RWPE2 (cell line): ENCODE measurements around the gene HOXA1.
A peak's percentile ranks its signal among the peaks of the same experiment; 100 is the strongest.

Experiments
- ATAC-seq: fragments of 200-7000 bp; cut with Tn5 transposase; 3 replicates; pipeline ENCODE4 v1.9.1; 2021; ENCODE audit warnings: low read depth
- DNase-seq: peaks from one replicate; pipeline ENCODE4 v3.0.0-alpha.2; 2020; ENCODE audit warnings: low spot score
- H3K27ac ChIP-seq: fragments of 450-650 bp; 2 replicates; pipeline ENCODE4 v1.5.1; 2017; ENCODE audit warnings: mild to moderate bottlenecking; ENCODE audit not compliant: poor library complexity, severe bottlenecking
- H3K27me3 ChIP-seq: fragments of 250-450 bp; sonication (Bioruptor Pico); 2 replicates; pipeline ENCODE4 v1.5.1; 2021; ENCODE audit warnings: mild to moderate bottlenecking, moderate library complexity; ENCODE audit not compliant: insufficient read depth, poor library complexity, severe bottlenecking
- H3K36me3 ChIP-seq: fragments of 250-450 bp; sonication (Bioruptor Pico); 2 replicates; pipeline ENCODE4 v1.5.1; 2020; ENCODE audit warnings: low read depth, mild to moderate bottlenecking, moderate library complexity
- H3K4me1 ChIP-seq: fragments of 250-450 bp; sonication (Bioruptor Pico); 2 replicates; pipeline ENCODE4 v1.5.1; 2021; ENCODE audit warnings: mild to moderate bottlenecking, moderate library complexity; ENCODE audit not compliant: insufficient read depth, poor library complexity, severe bottlenecking
- H3K4me3 ChIP-seq: fragments of 250-450 bp; sonication (Bioruptor Pico); 2 replicates; pipeline ENCODE4 v1.5.1; 2021; ENCODE audit warnings: mild to moderate bottlenecking, moderate library complexity; ENCODE audit not compliant: severe bottlenecking
- H3K9me3 ChIP-seq: fragments of 250-450 bp; sonication (Bioruptor Pico); 2 replicates; pipeline ENCODE4 v1.5.1; 2021; ENCODE audit warnings: mild to moderate bottlenecking, moderate library complexity; ENCODE audit not compliant: severe bottlenecking
- TF ChIP-seq, protein P1 (sequence below): fragments of 450-650 bp; IDR thresholded peaks from one replicate; pipeline ENCODE4 v1.5.1; 2017; ENCODE audit warnings: mild to moderate bottlenecking, moderate library complexity; ENCODE audit not compliant: poor library complexity, severe bottlenecking

Gene HOXA1

DNA sequence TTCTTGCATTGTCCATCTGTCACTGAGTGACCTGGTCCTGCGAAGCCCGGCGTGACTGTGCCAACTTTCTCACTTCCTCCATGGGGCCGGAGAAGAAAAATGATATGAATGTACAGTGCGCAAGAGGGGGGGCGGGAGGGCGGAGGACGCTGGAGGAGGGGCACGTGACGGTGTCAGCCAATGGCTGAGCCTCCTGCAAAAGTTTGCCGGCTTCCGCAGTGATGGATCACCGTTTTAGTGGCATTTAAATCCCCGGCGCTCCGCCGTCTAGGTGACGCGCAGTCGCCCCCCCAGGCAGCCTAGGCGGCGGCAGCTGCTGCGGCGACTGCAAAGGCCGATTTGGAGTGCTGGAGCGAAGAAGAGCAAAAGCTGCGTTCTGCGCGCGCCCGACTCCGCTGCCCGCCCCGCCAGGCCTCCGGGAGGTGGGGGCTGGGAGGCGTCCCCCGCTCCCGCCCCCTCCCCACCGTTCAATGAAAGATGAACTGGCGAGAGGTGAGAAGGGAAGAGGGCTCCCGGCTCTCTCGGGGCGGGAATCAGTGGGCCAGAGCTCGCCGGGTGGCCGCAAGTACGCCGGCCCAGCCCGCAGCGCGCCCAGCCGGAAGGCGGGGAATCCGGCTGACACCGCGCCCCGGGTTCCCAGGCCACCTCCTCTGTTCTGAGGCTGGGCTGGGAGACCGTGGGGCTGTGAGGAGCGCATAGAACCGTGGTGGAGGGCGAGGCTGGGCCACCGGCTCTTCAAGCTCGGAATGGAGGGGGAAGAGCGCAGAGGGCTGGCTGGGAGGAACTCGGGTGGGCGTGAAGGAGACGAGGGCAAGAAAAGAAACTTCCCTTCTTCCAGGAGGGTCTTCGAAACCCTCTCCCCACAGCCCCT lies at the start of gene HOXA1:
HOXA1 (minus strand) TSS at position 104 of the 871 bp plus-strand sequence; CDS start at position 16, 88 bp downstream.
- Histone ChIP-seq H3K4me3 (peak within 1 kb of the TSS; percentile 66), H3K27me3 (no peaks in the 10 kb centered on the region), H3K27ac (peak within 1 kb of the TSS; percentile 85), H3K9me3 (no peaks in the 10 kb centered on the region), H3K36me3 (peaks cover 16% of the 10 kb centered on the region), H3K4me1 (peaks cover 7% of the 10 kb centered on the region)
- TF ChIP-seq, protein P1, sequence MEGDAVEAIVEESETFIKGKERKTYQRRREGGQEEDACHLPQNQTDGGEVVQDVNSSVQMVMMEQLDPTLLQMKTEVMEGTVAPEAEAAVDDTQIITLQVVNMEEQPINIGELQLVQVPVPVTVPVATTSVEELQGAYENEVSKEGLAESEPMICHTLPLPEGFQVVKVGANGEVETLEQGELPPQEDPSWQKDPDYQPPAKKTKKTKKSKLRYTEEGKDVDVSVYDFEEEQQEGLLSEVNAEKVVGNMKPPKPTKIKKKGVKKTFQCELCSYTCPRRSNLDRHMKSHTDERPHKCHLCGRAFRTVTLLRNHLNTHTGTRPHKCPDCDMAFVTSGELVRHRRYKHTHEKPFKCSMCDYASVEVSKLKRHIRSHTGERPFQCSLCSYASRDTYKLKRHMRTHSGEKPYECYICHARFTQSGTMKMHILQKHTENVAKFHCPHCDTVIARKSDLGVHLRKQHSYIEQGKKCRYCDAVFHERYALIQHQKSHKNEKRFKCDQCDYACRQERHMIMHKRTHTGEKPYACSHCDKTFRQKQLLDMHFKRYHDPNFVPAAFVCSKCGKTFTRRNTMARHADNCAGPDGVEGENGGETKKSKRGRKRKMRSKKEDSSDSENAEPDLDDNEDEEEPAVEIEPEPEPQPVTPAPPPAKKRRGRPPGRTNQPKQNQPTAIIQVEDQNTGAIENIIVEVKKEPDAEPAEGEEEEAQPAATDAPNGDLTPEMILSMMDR, result peak; percentile 24
- peak; percentile 89 for DNase-seq
- peak; percentile 62 for ATAC-seq

- H3K27me3 ChIP-seq, result no peaks in the 10 kb centered on the region
- TF ChIP-seq, protein P1, result no peak
- no peaks in the 10 kb centered on the region for H3K9me3 ChIP-seq
- peaks cover 3% of the 10 kb centered on the region; the same call in 1 of the 2 replicates for H3K36me3 ChIP-seq
- ATAC-seq (no peak), DNase-seq (no peak)
- H3K4me3 ChIP-seq, result peak overlapping the region; percentile 8
- peaks cover 9% of the 10 kb centered on the region for H3K4me1 ChIP-seq
- peak overlapping the region; percentile 85 for H3K27ac ChIP-seq
Observed at GRCh38 chr7:27145165-27145913, 49.5 kb upstream of the HOXA1 start.

GRCh38 chr7:27144781-27145164 lies 49.0 kb upstream of the HOXA1 start:
- Histone ChIP-seq H3K4me3 (peak overlapping the region; percentile 8), H3K9me3 (no peaks in the 10 kb centered on the region), H3K4me1 (peaks cover 9% of the 10 kb centered on the region), H3K27me3 (no peaks in the 10 kb centered on the region), H3K27ac (peak overlapping the region; percentile 85), H3K36me3 (peaks cover 3% of the 10 kb centered on the region; the same call in 1 of the 2 replicates)
- DNase-seq, result no peak
- no peak for ATAC-seq
- TF ChIP-seq, protein P1, result no peak

- peak overlapping the region; percentile 8 for H3K4me3 ChIP-seq
- TF ChIP-seq, protein P1, result peak; percentile 80
Observed at GRCh38 chr7:27143950-27144780, 48.4 kb upstream of the HOXA1 start.

More at GRCh38 chr7:27143950-27144780, 48.4 kb upstream of the HOXA1 start:
- ATAC-seq, result no peak
- peak overlapping the region; percentile 85 for H3K27ac ChIP-seq
- H3K9me3 ChIP-seq, result no peaks in the 10 kb centered on the region
- no peak for DNase-seq
- H3K4me1 ChIP-seq, result peaks cover 9% of the 10 kb centered on the region
- H3K27me3 ChIP-seq, result no peaks in the 10 kb centered on the region
- peaks cover 3% of the 10 kb centered on the region; the same call in 1 of the 2 replicates for H3K36me3 ChIP-seq
